Measurements from ENCODE around the gene ARMC2.

Gene ARMC2

DNA sequence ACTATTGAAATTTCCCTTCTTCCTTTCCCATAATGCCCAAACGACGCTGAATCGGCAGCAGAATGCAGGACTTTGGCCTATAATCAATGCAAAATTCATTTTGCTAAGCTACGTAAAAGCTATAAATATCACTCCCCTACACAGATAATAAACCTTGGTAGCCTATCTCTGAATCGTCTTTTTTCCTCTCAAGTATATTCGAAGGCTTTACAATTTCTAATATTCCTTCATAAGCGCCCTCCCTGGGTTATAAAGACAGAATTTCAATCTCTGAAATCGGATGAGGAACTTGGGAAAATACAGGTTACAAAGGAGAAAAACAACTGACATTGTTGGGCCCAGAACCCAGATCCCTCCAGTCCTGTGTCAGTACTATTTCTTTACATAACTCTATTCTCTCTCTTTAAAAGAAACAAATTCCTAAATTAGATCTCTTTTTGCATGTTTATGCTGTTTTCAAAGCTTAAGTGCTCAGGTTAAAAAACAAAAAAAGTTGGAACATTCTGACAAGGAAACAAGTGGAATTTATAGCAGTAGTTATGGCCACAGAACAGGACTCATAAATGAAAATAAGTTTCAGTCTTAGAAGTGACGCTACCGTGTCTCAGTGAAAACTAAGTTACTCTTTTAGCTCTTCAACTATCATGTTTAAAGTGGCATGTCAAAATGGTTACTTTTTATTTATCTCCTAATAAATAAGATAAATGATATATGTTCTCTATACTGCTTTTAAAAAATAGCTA is 161.9 kb downstream of the ARMC2 start:
- in situ Hi-C loops (cut with MboI; ENCODE audit: low sequenced_read_pairs), result no loop called here

DNA sequence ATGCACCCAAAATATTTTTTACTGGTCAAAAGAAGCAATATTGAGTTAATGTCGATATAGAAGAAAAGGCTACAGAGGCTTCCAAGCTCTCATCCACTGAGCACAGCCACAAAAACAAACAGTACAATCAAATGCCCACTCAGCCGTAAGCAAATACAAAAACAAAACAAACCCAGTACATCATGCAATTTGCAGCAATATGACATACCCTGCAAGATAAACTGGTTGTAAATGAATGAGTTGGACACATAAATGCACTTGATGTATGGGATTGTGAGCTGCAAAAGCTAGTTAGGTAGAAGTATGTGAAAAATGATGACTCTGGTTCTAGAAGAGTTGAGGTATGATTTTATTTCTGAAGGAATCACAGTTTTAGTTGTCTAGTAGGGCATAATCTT is 162.5 kb downstream of the ARMC2 start:
- in situ Hi-C loops (cut with MboI; ENCODE audit: low sequenced_read_pairs), result no loop called here

DNA sequence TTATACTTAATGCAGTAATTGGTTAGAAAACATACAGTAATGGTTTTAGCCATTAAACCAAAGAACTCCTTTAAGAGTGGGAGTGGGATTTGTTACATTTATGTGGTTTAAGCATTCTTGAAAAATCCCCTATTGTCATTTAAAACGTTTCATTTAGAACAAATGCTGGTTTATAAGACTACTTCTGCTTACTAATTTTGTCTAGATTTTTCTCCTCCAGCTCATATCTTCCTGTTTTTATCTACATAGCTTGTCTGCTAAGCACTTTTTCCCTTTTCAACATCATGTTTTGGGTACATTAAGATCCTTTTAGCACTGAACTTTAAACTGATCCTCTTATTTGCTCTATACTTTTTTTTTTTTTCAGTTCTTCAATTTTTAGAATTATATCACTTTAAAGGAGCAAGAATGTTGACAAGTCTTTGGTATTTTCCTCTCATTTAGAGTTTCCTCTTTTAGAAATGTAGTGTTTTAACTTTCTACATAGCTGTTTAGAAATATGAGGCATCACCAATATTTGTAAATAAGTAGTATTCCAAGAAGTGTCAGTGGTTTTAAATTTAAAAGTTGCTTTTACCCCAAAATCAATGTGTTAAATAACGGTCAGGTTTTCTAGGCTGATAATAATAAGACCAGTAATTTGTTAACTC is 165.6 kb downstream of the ARMC2 start:
- in situ Hi-C loops (cut with MboI; ENCODE audit: low sequenced_read_pairs), result no loop called here

DNA sequence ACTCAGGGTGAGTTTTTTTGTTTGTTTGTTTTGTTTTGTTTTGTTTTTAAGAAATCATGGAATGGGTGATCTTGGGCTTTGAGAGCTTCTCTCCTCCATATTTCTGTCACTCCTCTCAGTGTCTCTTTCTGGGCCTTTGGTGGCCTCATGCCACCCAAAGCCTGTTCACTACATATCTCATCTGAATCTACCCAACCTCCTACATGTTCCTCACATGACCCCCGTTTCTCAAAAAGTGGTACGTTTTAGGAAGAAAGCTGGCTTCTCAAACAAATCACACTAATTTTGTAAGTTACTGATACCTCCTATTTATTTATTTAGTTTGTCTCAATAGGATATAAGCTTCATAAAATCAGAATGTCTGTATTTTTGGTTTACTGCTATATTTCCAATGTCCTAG is 166.4 kb downstream of the ARMC2 start:
- in situ Hi-C loops (cut with MboI; ENCODE audit: low sequenced_read_pairs), result no loop called here

DNA sequence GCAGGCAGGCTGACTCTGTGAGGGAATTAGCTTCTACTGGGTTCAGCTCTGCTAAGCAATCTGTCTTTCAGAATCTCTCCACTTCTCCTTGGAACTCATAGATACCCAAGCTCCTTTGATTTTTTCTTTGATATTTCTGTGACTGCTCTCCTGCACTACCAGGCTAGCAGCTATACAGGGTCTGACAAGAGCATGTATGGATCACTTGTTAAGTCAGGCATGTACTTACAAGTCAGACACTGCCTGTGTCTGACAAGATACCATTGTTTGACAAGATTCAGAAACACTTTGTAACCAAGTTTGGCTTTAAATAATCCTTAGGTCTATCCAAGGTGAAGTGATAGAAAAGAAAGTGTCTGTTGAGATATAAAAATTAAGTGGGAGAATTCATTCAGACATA is 167.0 kb downstream of the ARMC2 start:
- in situ Hi-C loops (cut with MboI; ENCODE audit: low sequenced_read_pairs), result no loop called here

- in situ Hi-C loops (cut with MboI; ENCODE audit: low sequenced_read_pairs), result no loop called here
Observed at GRCh38 chr6:109019911-109020310, 171.7 kb downstream of the ARMC2 start.

DNA sequence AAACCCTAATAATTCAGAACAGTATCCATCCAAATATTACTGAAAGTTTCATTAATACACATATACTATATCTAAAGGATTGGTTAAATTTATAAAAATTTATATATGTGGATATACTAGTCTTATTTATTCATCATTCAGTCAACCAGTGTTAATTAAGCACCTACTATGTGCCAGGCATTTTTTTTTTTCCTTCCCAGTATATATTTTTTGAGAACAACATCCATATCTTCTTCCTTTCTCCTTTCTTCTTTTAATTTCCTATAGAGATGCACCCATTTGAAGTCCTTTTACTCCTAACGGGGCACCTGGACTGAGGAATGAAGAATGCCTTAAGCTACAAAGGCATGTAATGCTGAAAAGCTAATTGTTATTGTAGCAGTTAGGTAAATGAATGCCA is 173.6 kb downstream of the ARMC2 start:
- in situ Hi-C loops (cut with MboI; ENCODE audit: low sequenced_read_pairs), result no loop called here

- in situ Hi-C loops (cut with MboI; ENCODE audit: low sequenced_read_pairs), result no loop called here
Observed at GRCh38 chr6:109023356-109023925, 175.2 kb downstream of the ARMC2 start.
